HG02840 (cell line): ENCODE data around the gene ARHGAP42.

Experiments
- ATAC-seq: cut with Tn5 transposase; IDR thresholded peaks from one replicate; pipeline ENCODE4 v1.9.1; 2021; ENCODE audit warnings: mild to moderate bottlenecking, moderate library complexity, moderate number of reproducible peaks; ENCODE audit not compliant: unreplicated experiment, low FRiP score

Gene ARHGAP42

DNA sequence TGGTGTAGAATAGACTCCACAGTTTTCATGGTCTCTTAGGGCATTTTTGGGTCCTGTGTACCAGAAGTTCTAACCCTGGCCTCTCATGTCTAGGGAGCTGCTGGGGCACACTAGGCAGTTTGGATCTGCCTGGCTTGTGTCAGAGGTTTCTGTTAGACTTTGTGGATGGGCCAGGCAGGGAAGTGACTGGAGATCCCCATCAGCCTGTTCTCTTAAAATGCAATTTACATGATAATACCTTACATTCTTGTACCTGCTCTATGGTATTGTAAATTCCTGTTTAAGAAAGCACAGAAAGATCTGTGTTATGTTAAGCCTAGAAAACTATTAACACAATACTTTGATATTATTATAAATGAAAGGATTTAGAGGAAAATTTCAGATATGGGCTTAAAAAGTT lies 104.0 kb downstream of the ARHGAP42 start:
- no peak for ATAC-seq

GRCh38 chr11:100791860-100792259 lies 104.8 kb downstream of the ARHGAP42 start:
- no peak for ATAC-seq

DNA sequence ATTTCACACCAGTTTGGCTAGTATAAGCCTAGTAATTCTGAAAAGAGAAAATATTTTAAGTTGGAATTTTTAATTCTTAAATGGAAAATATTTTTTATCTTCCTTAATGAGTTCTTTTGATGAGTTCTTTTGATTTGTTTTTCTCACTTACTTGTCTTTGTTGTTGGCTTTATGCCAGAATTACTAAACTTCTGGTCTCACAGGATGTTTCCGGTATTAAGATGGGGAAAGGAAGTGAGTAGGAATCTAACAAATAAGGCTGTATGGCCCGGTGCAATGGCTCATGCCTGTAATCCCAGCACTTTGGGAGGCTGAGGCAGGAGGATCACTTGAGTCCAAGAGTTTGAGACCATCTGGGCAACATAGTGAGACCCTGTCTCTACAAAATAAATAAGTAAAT lies 106.4 kb downstream of the ARHGAP42 start:
- ATAC-seq: no peak

DNA sequence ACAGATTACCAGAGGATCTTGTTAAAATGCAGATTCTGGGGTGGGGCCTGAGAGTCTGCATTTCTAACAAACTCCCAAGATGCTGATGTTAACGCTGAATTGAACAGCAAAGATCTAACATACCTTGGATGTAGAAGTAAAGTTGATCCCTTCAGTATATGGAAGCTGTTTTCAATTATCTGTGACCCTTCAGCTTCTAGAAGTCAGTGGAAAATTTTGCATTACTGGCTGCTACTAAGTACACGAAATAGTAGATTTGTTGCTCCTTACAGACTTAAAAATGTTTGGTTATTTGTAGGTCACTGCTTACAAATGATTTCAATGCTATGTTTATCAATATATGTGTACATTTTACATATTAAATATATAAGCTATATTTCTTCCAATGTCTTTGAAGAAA lies 107.4 kb downstream of the ARHGAP42 start:
- ATAC-seq: no peak

GRCh38 chr11:100799445-100799844 lies 112.4 kb downstream of the ARHGAP42 start:
- no peak for ATAC-seq

GRCh38 chr11:100800202-100800601 lies 113.1 kb downstream of the ARHGAP42 start:
- no peak for ATAC-seq

GRCh38 chr11:100801225-100801999 lies 114.3 kb downstream of the ARHGAP42 start:
- no peak for ATAC-seq

DNA sequence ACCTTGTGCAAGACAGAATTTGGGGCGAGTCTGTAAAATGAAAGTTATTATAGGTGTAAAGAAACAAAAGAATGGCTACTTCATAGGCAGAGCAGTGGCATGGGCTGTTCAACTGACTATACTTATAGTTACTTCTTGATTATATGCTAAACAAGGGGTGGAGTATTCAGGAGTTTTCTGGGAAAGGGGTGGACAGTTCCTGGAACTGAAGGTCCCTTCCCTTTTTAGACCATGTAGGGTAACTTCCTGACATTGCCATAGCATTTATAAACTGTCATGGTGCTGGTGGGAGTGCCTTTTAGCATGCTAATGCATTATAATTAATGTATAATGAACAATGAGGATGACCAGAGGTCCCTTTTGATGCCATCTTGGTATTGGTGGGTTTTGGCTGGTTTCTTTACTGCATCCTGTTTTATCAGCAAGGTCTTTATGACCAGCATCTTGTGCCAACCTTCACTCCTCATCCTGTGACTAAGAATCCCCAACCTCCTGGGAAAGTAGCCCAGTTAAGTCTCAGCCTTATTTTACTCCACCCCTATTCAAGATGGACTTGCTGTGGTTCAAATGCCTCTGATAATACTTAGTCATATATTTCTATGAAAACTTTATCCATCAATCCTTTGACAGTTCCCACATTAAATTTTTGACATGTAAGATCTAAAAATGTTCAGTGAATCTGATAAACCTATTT lies 118.6 kb downstream of the ARHGAP42 start:
- ATAC-seq: no peak

DNA sequence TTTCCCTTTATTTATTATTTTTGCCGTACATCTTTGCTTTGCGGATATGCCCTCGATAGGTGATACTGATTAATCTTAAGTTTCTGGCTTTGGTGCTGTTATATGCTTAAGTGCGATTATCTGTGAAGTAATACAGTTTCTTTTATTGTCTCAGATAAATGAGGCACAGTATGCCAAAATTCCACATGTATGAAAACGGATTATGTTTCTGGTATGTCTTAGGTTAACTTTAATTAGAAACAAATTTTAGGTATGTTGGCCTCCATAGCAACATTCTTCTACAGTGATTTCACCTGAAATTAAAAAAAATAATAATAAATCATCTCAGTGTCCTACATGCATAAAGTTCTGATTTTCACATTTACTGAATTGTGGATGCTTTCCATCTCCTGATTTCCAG lies 119.2 kb downstream of the ARHGAP42 start:
- ATAC-seq: no peak

DNA sequence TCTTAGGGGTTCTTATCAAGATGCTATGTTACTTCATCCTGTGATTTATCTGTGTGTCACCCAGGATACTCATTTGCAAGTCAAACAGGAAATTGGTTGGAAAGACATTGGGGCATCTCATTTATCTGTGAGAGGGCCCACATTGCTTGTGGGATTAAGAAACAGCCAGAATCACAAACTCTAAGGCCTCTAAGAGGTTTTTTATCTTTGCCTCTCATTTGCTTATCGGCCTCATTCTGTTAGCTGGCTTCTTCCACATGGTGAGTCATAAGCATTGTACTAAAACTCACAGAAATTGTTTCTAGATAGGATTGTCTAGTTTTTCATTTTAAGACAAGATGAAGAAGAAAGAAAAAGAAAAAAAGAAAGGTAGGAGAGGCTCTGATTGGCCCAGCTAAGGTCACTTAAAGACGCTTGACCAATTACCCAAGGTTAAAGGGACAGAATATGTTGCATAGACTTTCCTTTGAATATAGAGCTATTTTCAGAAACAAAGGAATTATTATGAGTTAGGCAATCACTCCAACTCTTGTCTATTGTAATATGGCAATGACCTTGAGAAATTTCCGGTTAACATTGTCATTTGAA lies 121.9 kb downstream of the ARHGAP42 start:
- ATAC-seq: no peak

DNA sequence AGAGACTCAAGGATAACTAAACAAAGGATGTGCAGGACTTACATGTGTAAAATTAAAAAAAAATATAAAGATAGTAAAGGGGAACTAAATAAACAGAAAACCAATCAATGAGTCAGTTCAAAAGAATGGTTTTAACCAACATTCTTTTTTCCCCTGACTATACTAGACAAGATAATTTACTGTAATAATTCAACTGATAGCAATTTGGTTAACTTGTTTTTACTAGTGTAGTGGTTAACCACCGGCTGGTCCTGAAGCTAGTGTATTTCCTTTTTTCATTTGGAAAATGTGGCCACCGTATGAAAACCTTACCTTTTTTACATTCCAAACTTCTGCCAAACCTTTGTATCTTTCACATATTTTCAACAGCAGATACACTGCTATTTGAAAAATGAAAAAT lies 123.1 kb downstream of the ARHGAP42 start:
- ATAC-seq: no peak

DNA sequence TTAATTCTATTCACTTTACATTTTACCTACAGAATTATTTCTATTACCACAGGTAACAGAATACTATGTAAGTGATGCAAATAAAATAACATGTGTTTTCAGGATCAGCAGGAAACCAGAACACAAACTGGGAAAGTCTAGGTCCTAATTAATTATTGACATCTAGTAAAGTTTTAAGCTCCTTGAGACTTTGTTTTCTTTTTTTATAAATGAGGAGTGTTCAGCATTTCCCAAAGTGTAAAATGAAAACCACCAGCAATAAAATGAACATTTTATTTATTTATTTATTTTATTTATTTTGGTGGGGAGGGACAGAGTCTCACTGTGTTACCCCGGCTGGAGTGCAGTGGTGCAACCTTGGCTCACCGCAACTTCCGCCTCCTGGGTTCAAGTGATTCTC lies 123.6 kb downstream of the ARHGAP42 start:
- ATAC-seq: no peak

DNA sequence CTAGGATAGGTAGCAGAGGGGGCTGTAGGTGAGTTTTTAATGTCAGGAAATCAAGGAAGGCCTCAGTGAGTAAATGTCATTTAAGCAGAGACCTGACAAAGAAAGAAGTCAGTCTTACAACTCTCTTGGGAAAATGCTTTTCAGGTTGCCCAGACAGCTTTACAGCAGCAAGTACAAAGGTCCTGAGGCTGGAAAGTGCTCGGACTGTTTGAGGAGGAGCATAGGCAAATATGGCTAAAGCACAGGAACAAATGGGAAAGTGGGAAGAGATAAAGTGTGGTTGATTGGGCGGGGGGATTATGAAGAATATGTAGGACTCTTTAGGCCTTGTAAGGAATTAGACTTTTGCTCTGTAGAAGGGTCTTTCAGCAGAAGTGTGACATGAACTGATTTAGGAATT lies 125.4 kb downstream of the ARHGAP42 start:
- no peak for ATAC-seq

DNA sequence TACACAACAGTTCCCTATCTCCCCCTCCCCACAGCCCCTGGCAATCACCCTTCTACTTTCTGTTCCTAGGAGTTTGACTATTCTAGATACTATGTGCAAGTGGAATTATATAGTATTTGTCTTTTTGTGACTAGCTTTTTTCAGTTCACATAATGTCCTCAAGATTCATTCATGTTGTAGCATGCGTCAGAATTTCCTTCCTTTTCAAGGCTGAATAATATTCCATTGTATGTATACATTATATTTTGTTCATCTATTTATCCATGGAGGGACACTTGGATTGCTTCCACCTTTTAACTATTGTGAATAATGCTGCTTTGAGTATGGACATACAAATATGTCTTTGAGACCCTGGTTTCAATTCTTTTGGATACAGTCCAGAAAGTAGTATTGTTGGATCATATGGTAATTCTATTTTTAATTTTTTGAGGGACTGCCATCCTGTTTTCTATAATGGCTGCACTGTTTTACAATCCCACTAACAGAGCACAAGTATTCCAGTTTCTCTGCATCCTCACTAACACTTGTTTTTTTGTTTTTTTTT lies 128.8 kb downstream of the ARHGAP42 start:
- ATAC-seq: no peak

DNA sequence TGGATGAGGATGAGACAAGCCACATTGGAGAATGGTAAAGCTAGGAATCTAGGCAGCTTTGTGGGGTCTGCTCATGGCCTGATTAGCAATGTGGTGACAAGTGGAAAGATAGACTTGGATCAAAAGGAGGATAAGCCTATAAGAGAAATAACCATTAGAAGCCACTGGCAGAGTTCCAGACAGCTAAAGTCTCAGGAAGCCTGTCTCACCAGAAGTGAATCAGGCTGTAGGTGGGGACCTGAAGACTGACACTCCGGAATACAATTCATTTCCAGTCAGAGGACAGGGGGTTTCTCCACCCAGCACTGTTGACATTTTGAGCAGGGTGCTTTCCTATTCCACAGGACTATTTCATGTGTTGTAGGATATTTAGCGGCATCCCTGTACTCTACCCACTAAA lies 129.7 kb downstream of the ARHGAP42 start:
- no peak for ATAC-seq

DNA sequence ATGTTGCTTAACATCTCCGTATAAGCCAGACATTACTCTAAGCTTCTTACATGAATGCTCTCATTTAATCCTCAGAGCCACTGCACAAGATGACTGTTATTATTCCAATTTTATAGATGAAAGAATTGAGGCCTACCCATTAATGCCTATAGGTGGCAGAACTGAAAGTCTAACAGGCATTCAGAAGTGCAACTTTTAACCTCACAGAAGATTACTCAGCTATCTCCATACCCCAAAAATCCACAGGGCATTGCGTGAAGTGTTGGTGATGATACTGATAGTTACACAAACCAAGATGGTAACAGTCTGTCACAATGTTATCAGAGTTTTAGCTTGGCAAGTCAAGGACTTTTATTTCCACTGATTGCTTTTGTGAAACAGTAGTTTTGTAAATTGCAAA lies 130.5 kb downstream of the ARHGAP42 start:
- no peak for ATAC-seq

DNA sequence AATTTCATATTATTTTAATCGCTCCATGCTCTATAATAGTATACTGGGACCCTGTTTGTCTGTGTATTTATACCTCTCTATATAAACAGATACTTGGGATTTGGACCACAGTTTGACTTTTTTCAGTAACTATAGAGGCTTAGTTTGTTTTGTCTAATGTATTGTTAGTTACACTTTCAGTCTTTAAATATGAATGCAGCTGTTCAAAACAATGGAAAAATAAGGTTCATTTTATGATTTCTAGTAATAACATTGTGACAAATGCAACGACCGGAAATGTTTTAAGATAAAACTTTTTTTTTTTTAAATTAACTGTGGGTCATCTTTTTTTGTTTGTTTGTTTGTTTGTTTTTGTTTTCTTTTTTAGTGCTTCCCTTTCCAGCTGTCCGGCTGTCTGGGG lies 133.5 kb downstream of the ARHGAP42 start:
- no peak for ATAC-seq

- no peak for ATAC-seq
Measured at GRCh38 chr11:100821198-100821597, 134.1 kb downstream of the ARHGAP42 start.

DNA sequence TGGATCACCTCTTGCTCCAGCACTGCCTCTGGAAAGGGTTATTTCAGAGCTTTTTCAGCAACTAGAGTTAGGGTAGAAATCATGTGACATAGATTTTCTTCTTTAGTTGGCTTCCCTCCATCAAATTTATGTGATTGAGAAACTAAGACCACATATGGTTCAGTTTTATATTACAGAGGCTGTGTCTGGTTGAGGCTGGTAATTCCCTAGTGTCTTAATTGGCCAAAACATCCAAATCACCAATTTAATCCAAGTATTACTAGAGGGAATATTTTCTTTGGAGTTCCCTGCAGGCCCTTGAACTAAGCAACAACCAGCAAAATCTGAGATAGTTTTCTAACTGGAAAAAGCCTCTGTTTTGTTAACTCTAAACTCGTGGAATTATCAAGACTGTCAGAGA lies 136.3 kb downstream of the ARHGAP42 start:
- ATAC-seq: no peak

- ATAC-seq: no peak
Measured at GRCh38 chr11:100824041-100824809, 137.1 kb downstream of the ARHGAP42 start.

GRCh38 chr11:100825626-100826025 lies 138.5 kb downstream of the ARHGAP42 start:
- ATAC-seq: no peak
